ENCODE measurements around the gene PRPS1L1.

The PRPS1L1 gene

DNA sequence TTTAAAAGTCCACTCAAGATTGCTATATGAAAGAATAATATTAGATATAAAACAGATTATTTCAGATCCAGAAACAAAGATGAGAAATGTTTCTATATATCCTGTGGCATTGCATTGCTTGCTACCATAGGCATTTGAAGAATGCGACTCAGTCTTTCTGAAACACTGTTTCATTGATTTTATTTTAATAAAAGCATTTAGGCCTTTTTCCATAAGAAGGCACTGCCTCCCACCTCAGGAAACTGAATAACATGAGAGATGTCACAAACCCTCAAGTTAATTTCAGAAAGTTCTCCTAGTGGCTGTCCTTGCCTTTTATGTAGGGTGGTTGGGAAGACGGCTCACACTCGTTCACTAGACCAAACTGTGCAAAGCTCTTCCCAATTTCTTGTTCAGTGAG is 23.3 kb downstream of the PRPS1L1 start:
- no peak for DNase-seq

DNA sequence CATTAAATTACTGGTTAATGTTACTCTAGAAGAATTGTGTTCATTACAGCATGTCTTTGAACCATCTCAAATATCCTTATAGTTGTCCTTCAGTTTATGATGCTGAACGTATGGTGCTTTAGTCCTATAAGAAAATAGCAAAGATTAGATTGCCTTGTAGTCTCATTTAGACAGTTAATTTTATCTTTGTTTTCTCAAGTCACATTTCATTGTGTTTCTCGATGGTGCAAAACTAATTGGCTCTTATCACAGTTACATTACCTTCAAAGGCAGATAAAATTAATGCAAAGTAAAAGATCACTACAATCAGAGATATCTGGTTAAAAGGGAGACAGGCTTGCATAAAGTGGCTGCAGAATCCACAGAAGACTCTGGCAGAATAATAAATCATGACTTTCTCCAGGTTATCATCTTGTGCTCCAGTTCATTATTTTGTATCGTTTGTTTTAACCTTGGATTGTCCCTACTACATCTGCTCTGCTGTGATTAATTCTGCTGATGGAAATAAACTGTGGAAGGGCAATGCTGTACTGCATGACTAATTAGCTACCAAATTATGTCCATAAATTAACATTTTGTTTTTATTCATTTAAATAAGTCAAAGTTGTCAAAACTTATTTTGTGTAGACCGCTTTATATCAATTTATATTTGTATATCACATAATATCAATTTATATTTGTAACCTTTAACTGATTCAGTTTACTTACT is 24.2 kb downstream of the PRPS1L1 start:
- no peak for DNase-seq

GRCh38 chr7:17998692-17999091 is 29.0 kb downstream of the PRPS1L1 start:
- DNase-seq, result no peak

- DNase-seq, result no peak
Observed at GRCh38 chr7:17996442-17997223, 31.0 kb downstream of the PRPS1L1 start.

- no peak for DNase-seq
Observed at GRCh38 chr7:17996040-17996439, 31.6 kb downstream of the PRPS1L1 start.

DNA sequence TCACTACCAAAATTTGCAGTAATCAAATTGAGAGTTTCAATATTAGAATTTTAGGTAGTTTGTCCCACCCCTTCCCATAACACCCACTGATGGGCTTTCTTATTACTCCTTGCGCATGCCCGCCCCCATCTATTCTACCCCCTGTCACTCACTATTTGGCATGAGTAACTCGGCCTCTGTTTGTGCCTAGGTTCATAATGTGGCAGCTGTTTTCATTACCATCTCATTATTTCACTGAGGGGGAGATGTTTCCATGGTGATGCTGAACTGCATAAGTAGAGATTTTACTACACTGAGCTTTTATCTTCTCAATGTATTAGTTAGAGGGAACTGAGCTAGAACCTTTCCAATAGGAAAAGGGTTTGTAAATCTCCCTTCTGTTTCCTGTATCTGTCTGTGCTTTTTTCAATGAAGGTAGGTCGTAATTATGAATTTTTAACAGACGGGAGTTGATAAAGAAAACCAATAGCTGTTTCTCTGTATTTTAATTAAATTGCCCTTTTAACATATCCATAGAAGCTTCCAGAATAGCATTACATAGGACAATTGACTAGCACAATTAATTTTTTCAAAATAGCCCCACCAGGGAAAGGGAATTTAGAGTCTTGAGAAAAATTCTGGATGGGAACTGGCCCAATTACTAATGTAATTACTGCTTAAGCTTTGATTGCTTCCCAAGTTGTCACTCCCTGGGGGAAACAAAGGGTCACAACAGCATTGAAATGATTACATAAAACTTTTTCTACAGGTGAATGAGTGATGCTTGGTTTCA is 33.4 kb downstream of the PRPS1L1 start:
- no peak for DNase-seq

DNA sequence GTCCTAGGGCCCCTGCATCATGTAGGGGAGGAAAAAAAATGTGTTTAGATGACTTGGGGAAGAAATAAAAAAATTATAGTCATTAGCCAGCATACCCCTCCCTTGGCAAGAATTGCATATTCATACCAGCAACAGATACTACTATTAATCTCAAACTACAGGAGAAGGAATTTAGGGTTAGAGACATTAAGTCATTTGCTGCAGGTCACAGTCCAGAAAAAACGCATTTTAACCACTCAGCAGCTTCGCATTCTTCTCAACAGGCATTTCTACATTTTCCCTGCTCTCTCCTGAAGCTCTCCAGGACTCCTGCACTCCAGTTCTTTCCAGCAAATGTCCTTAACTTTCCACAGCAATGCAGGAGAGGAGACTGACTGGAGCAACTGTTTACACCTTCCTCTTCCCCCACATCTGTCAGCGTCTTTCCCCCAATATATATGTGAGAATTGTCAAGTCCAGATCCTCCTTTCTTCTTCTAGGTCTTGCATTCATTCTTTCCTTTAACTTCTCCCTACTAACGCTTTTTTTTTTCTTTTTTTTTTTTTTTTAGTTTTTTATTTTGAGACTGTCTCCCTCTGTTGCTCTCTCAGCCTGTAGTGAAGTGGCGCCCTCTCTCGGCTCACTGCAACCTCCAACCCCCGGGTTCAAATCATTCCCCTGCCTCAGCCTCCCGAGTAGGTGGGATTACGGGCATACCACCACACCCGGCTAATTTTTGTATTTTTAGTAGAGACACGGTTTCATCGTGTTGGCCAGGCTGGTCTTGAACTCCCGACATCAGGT is 35.6 kb downstream of the PRPS1L1 start:
- no peak for DNase-seq

GRCh38 chr7:17990761-17991160 is 36.9 kb downstream of the PRPS1L1 start:
- no peak for DNase-seq

GRCh38 chr7:17989546-17989945 is 38.1 kb downstream of the PRPS1L1 start:
- DNase-seq, result no peak

DNA sequence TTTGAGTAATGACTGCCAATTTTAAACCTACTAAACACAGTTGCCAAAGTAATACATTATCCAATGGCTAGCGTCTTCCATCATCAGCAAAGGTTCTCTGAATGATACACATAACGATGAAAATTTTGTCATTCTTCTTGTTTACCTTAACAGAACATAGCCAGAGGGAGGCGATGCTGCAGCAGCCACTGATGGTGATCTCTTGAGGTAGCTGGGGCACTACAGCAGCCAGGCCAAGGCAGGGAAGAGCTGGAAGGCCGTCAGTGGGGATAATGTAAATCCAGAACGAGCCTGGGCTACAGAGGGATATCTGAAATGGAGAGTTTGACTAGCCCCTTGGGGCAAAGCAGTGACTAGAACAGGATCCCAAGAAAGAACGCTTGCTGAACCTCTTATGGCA is 38.8 kb downstream of the PRPS1L1 start:
- DNase-seq, result no peak

- DNase-seq, result no peak
Observed at GRCh38 chr7:17988141-17988540, 39.5 kb downstream of the PRPS1L1 start.

DNA sequence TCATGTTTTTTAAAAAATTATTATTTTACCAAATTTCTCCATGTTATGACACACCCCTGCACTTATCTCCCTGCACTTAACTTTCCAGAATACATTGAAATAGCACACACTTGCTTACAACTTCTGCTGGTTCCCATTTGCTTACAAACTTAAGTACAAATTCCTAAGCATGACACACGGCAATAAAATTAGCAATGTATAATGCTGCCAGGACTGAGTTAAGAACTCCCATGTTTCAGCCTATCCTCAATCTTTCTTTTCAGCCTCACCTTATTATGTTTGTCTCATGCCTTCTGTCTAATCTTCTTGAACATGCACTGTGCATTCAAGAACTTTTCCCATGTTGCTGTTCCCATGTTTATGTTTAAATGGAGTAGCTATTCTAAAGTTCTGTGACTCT is 40.8 kb downstream of the PRPS1L1 start:
- no peak for DNase-seq

GRCh38 chr7:17985473-17986239 is 42.0 kb downstream of the PRPS1L1 start:
- DNase-seq, result no peak

GRCh38 chr7:17984288-17984687 is 43.4 kb downstream of the PRPS1L1 start:
- no peak for DNase-seq

DNA sequence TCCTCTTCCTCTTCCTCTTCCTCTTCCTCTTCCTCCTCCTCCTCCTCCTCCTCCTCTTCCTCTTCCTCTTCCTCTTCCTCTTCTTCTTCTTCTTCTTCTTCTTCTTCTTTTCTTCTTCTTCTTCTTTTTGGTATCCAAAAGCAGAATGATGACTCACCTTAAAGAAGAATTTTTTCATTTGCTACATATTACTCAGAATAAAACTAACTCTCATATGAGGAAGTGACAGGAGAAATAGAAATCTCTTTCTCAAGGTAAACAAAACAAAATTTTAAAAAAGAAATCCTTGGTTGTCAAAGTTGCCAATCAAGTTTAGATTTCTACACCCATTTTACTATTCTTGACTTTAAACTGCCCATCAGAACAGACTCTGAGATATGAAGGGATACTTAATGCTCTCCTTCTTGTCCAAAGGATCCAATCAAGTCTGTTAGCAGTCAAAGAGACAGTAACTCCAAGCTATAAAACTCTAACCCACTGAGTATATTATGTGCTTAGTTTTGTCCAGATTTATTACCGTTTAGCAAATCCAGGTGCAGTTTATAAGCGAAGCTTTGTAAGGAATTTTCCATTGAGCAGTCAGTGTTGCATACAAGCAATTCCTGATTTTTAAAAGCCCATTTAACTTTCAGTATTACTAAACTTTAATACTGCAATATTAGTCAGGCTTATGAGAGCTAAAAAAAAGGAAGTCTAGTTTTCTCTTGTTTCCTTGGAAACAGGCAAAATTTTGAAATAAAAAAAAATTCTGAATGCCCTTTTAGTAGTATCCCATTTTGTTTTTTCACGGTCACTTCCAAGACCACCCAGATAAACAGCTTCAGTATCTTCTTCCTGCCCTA is 44.2 kb downstream of the PRPS1L1 start:
- no peak for DNase-seq

GRCh38 chr7:17976952-17977351 is 50.7 kb downstream of the PRPS1L1 start:
- no peak for DNase-seq

Data from activated T-cell treated with anti-CD3 and anti-CD28 coated beads for 4 hours (primary cell).